M059J (cell line): ENCODE results near the gene ANKK1. TPM values are rescaled to one million over a fixed set of nuclear protein-coding genes. Genes with fewer than 3 reads are reported as not detected.

Experiments used
- DNase-seq: peaks from one replicate; pipeline ENCODE4 v3.0.0-alpha.2; 2012; ENCODE audit warnings: low read depth
- total RNA-seq: library from RNA; depleted of rRNA; stranded (reverse); fragments of >200 nt; shearing (Covaris generic); gene quantifications from 2 replicates; pipeline ENCODE4 v1.2.3, GENCODE V29; 2014; rRNA removed

Gene ANKK1
- not detected in 2 replicates for total RNA-seq

- no peak for DNase-seq
Observed at GRCh38 chr11:113387605-113388211, at the start of gene ANKK1. TSS of gene ANKK1 (plus strand) at chr11:113387779. CDS start at chr11:113387885, 106 bp downstream.

GRCh38 chr11:113338730-113339129 is 48.8 kb upstream of the ANKK1 start:
- DNase-seq = no peak

GRCh38 chr11:113339929-113340589 is 47.5 kb upstream of the ANKK1 start:
- DNase-seq = no peak

GRCh38 chr11:113341388-113342165 is 46.0 kb upstream of the ANKK1 start:
- no peak for DNase-seq

- DNase-seq = no peak
Observed at GRCh38 chr11:113345978-113346377, 41.6 kb upstream of the ANKK1 start.

- no peak for DNase-seq
Observed at GRCh38 chr11:113349528-113349927, 38.1 kb upstream of the ANKK1 start.

- no peak for DNase-seq
Observed at GRCh38 chr11:113350336-113351067, 37.1 kb upstream of the ANKK1 start.

GRCh38 chr11:113351068-113351450 is 36.5 kb upstream of the ANKK1 start:
- no peak for DNase-seq

GRCh38 chr11:113351480-113351879 is 36.1 kb upstream of the ANKK1 start:
- no peak for DNase-seq

- no peak for DNase-seq
Observed at GRCh38 chr11:113356203-113356602, 31.4 kb upstream of the ANKK1 start.

- no peak for DNase-seq
Observed at GRCh38 chr11:113363406-113363805, 24.2 kb upstream of the ANKK1 start.

GRCh38 chr11:113363996-113364641 is 23.5 kb upstream of the ANKK1 start:
- no peak for DNase-seq

GRCh38 chr11:113365895-113366294 is 21.7 kb upstream of the ANKK1 start:
- DNase-seq = no peak

GRCh38 chr11:113369411-113369810 is 18.2 kb upstream of the ANKK1 start:
- DNase-seq = no peak

GRCh38 chr11:113370634-113371033 is 16.9 kb upstream of the ANKK1 start:
- DNase-seq = peak; percentile 27

GRCh38 chr11:113372309-113372708 is 15.3 kb upstream of the ANKK1 start:
- DNase-seq = no peak

- DNase-seq = peak; percentile 65
Observed at GRCh38 chr11:113373306-113373705, 14.3 kb upstream of the ANKK1 start.

- no peak for DNase-seq
Observed at GRCh38 chr11:113373981-113374560, 13.5 kb upstream of the ANKK1 start.

- DNase-seq = no peak
Observed at GRCh38 chr11:113375402-113375801, 12.2 kb upstream of the ANKK1 start.

- DNase-seq = no peak
Observed at GRCh38 chr11:113376156-113376555, 11.4 kb upstream of the ANKK1 start.
